ENCODE measurements around the gene FUT6.

Gene FUT6

GRCh38 chr19:5792224-5792623, 47.3 kb downstream of the FUT6 start:
- Histone ChIP-seq H4K91ac (ENCODE audit: low read depth, low read length) (no peak overlapping the region), H3K9ac (ENCODE audit: low read length) (no peak overlapping the region), H3K4me2 (ENCODE audit: low read length) (no peak overlapping the region), H2AK5ac (ENCODE audit: low read length) (no peak overlapping the region), H3K27me3 (ENCODE audit: insufficient read depth, low read length) (no peaks in the 10 kb centered on the region), H3K9me3 (ENCODE audit: insufficient read depth, low read depth, low read length) (peaks cover 2% of the 10 kb centered on the region), H2BK12ac (ENCODE audit: low read length) (no peak overlapping the region), H3K23ac (ENCODE audit: low read length) (no peak overlapping the region), H2BK5ac (ENCODE audit: low read depth, low read length, poor library complexity) (no peak overlapping the region), H3K18ac (ENCODE audit: low read length) (no peak overlapping the region), H3K36me3 (ENCODE audit: control insufficient read depth in 1 of 2, insufficient read depth in 2 of 2, low read length in 2 of 2) (peaks cover 27% of the 10 kb centered on the region in 2 experiments), H3K79me2 (ENCODE audit: control insufficient read depth, insufficient read depth, low read length, poor library complexity) (peaks cover 2% of the 10 kb centered on the region), H3K79me1 (ENCODE audit: low read length) (peaks cover 4% of the 10 kb centered on the region), H2AFZ (ENCODE audit: insufficient read depth, low read length, poor library complexity) (no peak overlapping the region), H4K12ac (ENCODE audit: low read depth, low read length) (no peak overlapping the region), H3K4me3 (ENCODE audit: low read depth, low read length) (no peak overlapping the region), H2BK120ac (ENCODE audit: insufficient read depth, low read length, poor library complexity) (no peak overlapping the region), H4K8ac (ENCODE audit: low read depth, low read length) (no peak overlapping the region), H3K27ac (ENCODE audit: low read depth, low read length) (no peak overlapping the region), H3K4me1 (ENCODE audit: control insufficient read depth in 1 of 2, insufficient read depth in 2 of 2, low read length in 2 of 2) (peaks cover 3 to 6% of the 10 kb centered on the region in 2 experiments), H3K14ac (ENCODE audit: low read length) (no peak overlapping the region), H3K4ac (ENCODE audit: low read depth, low read length) (no peak overlapping the region)
- DNase-seq, result no peak
- no CpG with 5 or more reads among the region's 18 CpGs for WGBS (ENCODE audit: extremely low coverage, insufficient coverage, insufficient read length)

- peak within 1 kb of the TSS; percentile 83 for H3K4me3 ChIP-seq (ENCODE audit: low read depth, low read length)
- peaks cover 2% of the 10 kb centered on the region for H3K79me2 ChIP-seq (ENCODE audit: control insufficient read depth, insufficient read depth, low read length, poor library complexity)
- H2AFZ ChIP-seq (ENCODE audit: insufficient read depth, low read length, poor library complexity), result peak within 1 kb of the TSS; percentile 79
- H3K23ac ChIP-seq (ENCODE audit: low read length), result no peak within 1 kb of the TSS
- H3K4ac ChIP-seq (ENCODE audit: low read depth, low read length), result peak within 1 kb of the TSS; percentile 44
- peak within 1 kb of the TSS; percentile 47 for H2BK120ac ChIP-seq (ENCODE audit: insufficient read depth, low read length, poor library complexity)
- H4K91ac ChIP-seq (ENCODE audit: low read depth, low read length), result peak within 1 kb of the TSS; percentile 81
- H2BK5ac ChIP-seq (ENCODE audit: low read depth, low read length, poor library complexity), result peak within 1 kb of the TSS; percentile 55
- H3K36me3 ChIP-seq (ENCODE audit: control insufficient read depth in 1 of 2, insufficient read depth in 2 of 2, low read length in 2 of 2), result peaks cover 41% of the 10 kb centered on the region in 2 experiments
- peak; percentile 97 to 99 for DNase-seq
- peak within 1 kb of the TSS; percentile 47 for H3K14ac ChIP-seq (ENCODE audit: low read length)
- H4K12ac ChIP-seq (ENCODE audit: low read depth, low read length), result peak within 1 kb of the TSS; percentile 56
- H3K27ac ChIP-seq (ENCODE audit: low read depth, low read length), result peak within 1 kb of the TSS; percentile 79
- H3K27me3 ChIP-seq (ENCODE audit: insufficient read depth, low read length), result no peaks in the 10 kb centered on the region
- H2BK12ac ChIP-seq (ENCODE audit: low read length), result no peak within 1 kb of the TSS
- H4K8ac ChIP-seq (ENCODE audit: low read depth, low read length), result peak within 1 kb of the TSS; percentile 81
- peaks cover 3 to 6% of the 10 kb centered on the region in 2 experiments for H3K4me1 ChIP-seq (ENCODE audit: control insufficient read depth in 1 of 2, insufficient read depth in 2 of 2, low read length in 2 of 2)
- peak within 1 kb of the TSS; percentile 72 for H3K4me2 ChIP-seq (ENCODE audit: low read length)
- H3K9me3 ChIP-seq (ENCODE audit: insufficient read depth, low read depth, low read length), result peaks cover 5% of the 10 kb centered on the region
- H3K18ac ChIP-seq (ENCODE audit: low read length), result peak within 1 kb of the TSS; percentile 31
- peak within 1 kb of the TSS; percentile 26 for H2AK5ac ChIP-seq (ENCODE audit: low read length)
- H3K9ac ChIP-seq (ENCODE audit: low read length), result peak within 1 kb of the TSS; percentile 86
- peaks cover 4% of the 10 kb centered on the region for H3K79me1 ChIP-seq (ENCODE audit: low read length)
- no CpG with 5 or more reads among the region's 72 CpGs for WGBS (ENCODE audit: extremely low coverage, insufficient coverage, insufficient read length)
Measured at GRCh38 chr19:5790559-5791520, 48.7 kb downstream of the FUT6 start, which contains the start of gene DUS3L. TSS of gene DUS3L (minus strand) at chr19:5791163. CDS start at chr19:5791141, 22 bp downstream.

- Histone ChIP-seq H3K4me2 (ENCODE audit: low read length) (peak overlapping the region; percentile 72), H4K12ac (ENCODE audit: low read depth, low read length) (no peak overlapping the region), H2AK5ac (ENCODE audit: low read length) (no peak overlapping the region), H3K9me3 (ENCODE audit: insufficient read depth, low read depth, low read length) (peaks cover 5% of the 10 kb centered on the region), H3K14ac (ENCODE audit: low read length) (no peak overlapping the region), H3K23ac (ENCODE audit: low read length) (no peak overlapping the region), H3K27ac (ENCODE audit: low read depth, low read length) (no peak overlapping the region), H2BK120ac (ENCODE audit: insufficient read depth, low read length, poor library complexity) (no peak overlapping the region), H3K18ac (ENCODE audit: low read length) (no peak overlapping the region), H3K79me2 (ENCODE audit: control insufficient read depth, insufficient read depth, low read length, poor library complexity) (peaks cover 2% of the 10 kb centered on the region), H4K8ac (ENCODE audit: low read depth, low read length) (peak overlapping the region; percentile 64), H2BK5ac (ENCODE audit: low read depth, low read length, poor library complexity) (no peak overlapping the region), H3K4me3 (ENCODE audit: low read depth, low read length) (peak overlapping the region; percentile 58), H3K4me1 (ENCODE audit: control insufficient read depth in 1 of 2, insufficient read depth in 2 of 2, low read length in 2 of 2) (peaks cover 3 to 6% of the 10 kb centered on the region in 2 experiments), H3K36me3 (ENCODE audit: control insufficient read depth in 1 of 2, insufficient read depth in 2 of 2, low read length in 2 of 2) (peaks cover 49% of the 10 kb centered on the region in 2 experiments), H3K79me1 (ENCODE audit: low read length) (peaks cover 4% of the 10 kb centered on the region), H2AFZ (ENCODE audit: insufficient read depth, low read length, poor library complexity) (no peak overlapping the region), H2BK12ac (ENCODE audit: low read length) (no peak overlapping the region), H3K9ac (ENCODE audit: low read length) (peak overlapping the region; percentile 1), H3K27me3 (ENCODE audit: insufficient read depth, low read length) (no peaks in the 10 kb centered on the region), H4K91ac (ENCODE audit: low read depth, low read length) (no peak overlapping the region), H3K4ac (ENCODE audit: low read depth, low read length) (no peak overlapping the region)
- DNase-seq, result no peak
- no CpG with 5 or more reads among the region's 26 CpGs for WGBS (ENCODE audit: extremely low coverage, insufficient coverage, insufficient read length)
Measured at GRCh38 chr19:5789886-5790558, 49.5 kb downstream of the FUT6 start.

GRCh38 chr19:5789351-5789761, 50.1 kb downstream of the FUT6 start:
- no peak overlapping the region for H2AFZ ChIP-seq (ENCODE audit: insufficient read depth, low read length, poor library complexity)
- no peak overlapping the region for H3K18ac ChIP-seq (ENCODE audit: low read length)
- H3K4ac ChIP-seq (ENCODE audit: low read depth, low read length), result no peak overlapping the region
- no peak overlapping the region for H2BK120ac ChIP-seq (ENCODE audit: insufficient read depth, low read length, poor library complexity)
- H3K79me2 ChIP-seq (ENCODE audit: control insufficient read depth, insufficient read depth, low read length, poor library complexity), result peaks cover 2% of the 10 kb centered on the region
- no peak overlapping the region for H3K9ac ChIP-seq (ENCODE audit: low read length)
- H3K36me3 ChIP-seq (ENCODE audit: control insufficient read depth in 1 of 2, insufficient read depth in 2 of 2, low read length in 2 of 2), result peaks cover 56% of the 10 kb centered on the region in 2 experiments
- no peaks in the 10 kb centered on the region for H3K27me3 ChIP-seq (ENCODE audit: insufficient read depth, low read length)
- DNase-seq, result no peak
- no peak overlapping the region for H3K4me3 ChIP-seq (ENCODE audit: low read depth, low read length)
- peaks cover 5% of the 10 kb centered on the region for H3K9me3 ChIP-seq (ENCODE audit: insufficient read depth, low read depth, low read length)
- no peak overlapping the region for H3K4me2 ChIP-seq (ENCODE audit: low read length)
- peaks cover 3 to 6% of the 10 kb centered on the region in 2 experiments for H3K4me1 ChIP-seq (ENCODE audit: control insufficient read depth in 1 of 2, insufficient read depth in 2 of 2, low read length in 2 of 2)
- no peak overlapping the region for H2BK12ac ChIP-seq (ENCODE audit: low read length)
- no peak overlapping the region for H3K23ac ChIP-seq (ENCODE audit: low read length)
- H3K14ac ChIP-seq (ENCODE audit: low read length), result no peak overlapping the region
- no peak overlapping the region for H2AK5ac ChIP-seq (ENCODE audit: low read length)
- H4K91ac ChIP-seq (ENCODE audit: low read depth, low read length), result no peak overlapping the region
- H4K8ac ChIP-seq (ENCODE audit: low read depth, low read length), result no peak overlapping the region
- H3K27ac ChIP-seq (ENCODE audit: low read depth, low read length), result no peak overlapping the region
- no CpG with 5 or more reads among the region's 39 CpGs for WGBS (ENCODE audit: extremely low coverage, insufficient coverage, insufficient read length)
- no peak overlapping the region for H4K12ac ChIP-seq (ENCODE audit: low read depth, low read length)
- no peak overlapping the region for H2BK5ac ChIP-seq (ENCODE audit: low read depth, low read length, poor library complexity)
- peaks cover 4% of the 10 kb centered on the region for H3K79me1 ChIP-seq (ENCODE audit: low read length)

Data from trophoblast cell (in vitro differentiated cells and primary cell).